HCT116 (cell line): ENCODE measurements around the gene EPHB4. TPM values are rescaled to one million over a fixed set of nuclear protein-coding genes. Genes with fewer than 3 reads are reported as not detected.

ENCODE experiments used
- ATAC-seq: fragments of 200-7000 bp; cut with Tn5 transposase; 2 replicates; pipeline ENCODE4 v1.9.1; 2020; ENCODE audit warnings: mild to moderate bottlenecking, moderate library complexity
- BruUV-seq: library from RNA; stranded (reverse); fragments of 400-500 nt; replicated peaks from 2 replicates; lab custom pipeline; 2021; lab: Mats Ljungman, UMichigan
- CTCF ChIA-PET: fragments of 300-600 bp; sonication (Branson Sonifier 250); formaldehyde crosslinking; loops from one replicate; lab custom pipeline; 2021; ENCODE audit warnings: antibody characterized with exemption; lab: Charles Lee
- POLR2A ChIA-PET: fragments of 300-600, 350-600 bp; sonication (Branson Sonifier 250); formaldehyde crosslinking; loops from one replicate; lab custom pipeline; 2021; ENCODE audit warnings: antibody characterized with exemption; lab: Charles Lee
- RAD21 ChIA-PET, 2 experiments: fragments of 300-600 bp; sonication (Branson Sonifier 250); formaldehyde crosslinking; loops; one replicate each; lab custom pipeline; 2023; ENCODE audit warnings: low total read pairs in 2 of 2; ENCODE audit not compliant: uncharacterized antibody in 2 of 2, unreplicated experiment in 2 of 2, low non-redundant PET in 1 of 2; lab: Charles Lee
- DNase-seq: peaks from one replicate; pipeline ENCODE4 v3.0.0-alpha.2; 2010; ENCODE audit warnings: low read depth, low spot score
- H2AFZ ChIP-seq: fragments of 200-600 bp; shearing (Covaris generic), sonication (generic); 2 replicates; pipeline ENCODE4 v1.6.1; 2017; ENCODE audit warnings: low read depth, mixed run types, mixed read lengths, antibody characterized with exemption, low read length; ENCODE audit not compliant: poor library complexity, severe bottlenecking
- H3K27ac ChIP-seq: 2 replicates; pipeline ENCODE4 v1.5.1; 2012; ENCODE audit warnings: low read depth, low read length
- H3K27me3 ChIP-seq: fragments of 200-600 bp; sonication (generic); 2 replicates; pipeline ENCODE4 v1.6.1; 2016; ENCODE audit warnings: mixed run types, low read length, mixed read lengths; ENCODE audit not compliant: insufficient read depth
- H3K36me3 ChIP-seq, 2 experiments: fragments of 200-500 bp in 1 of 2; fragments of 200-600 bp in 1 of 2; sonication (Bioruptor generic) in 1 of 2; sonication (generic) in 1 of 2; 2 replicates each; pipeline versions ENCODE4 v1.5.1 to v1.6.1; 2014 to 2016; ENCODE audit warnings: low read length in 2 of 2, inconsistent platforms in 1 of 2, mixed read lengths in 1 of 2, mixed run types in 1 of 2; ENCODE audit not compliant: insufficient read depth in 2 of 2, control insufficient read depth in 1 of 2
- H3K4me1 ChIP-seq, 2 experiments: fragments of 200-600 bp in 1 of 2; sonication (generic) in 1 of 2; 2 replicates each; pipeline versions ENCODE4 v1.5.1 to v1.6.1; 2012 to 2017; ENCODE audit warnings: low read length in 2 of 2, inconsistent platforms in 1 of 2, mild to moderate bottlenecking in 1 of 2, mixed read lengths in 1 of 2, mixed run types in 1 of 2, moderate library complexity in 1 of 2; ENCODE audit not compliant: insufficient read depth in 2 of 2, control insufficient read depth in 1 of 2
- H3K4me2 ChIP-seq: fragments of 200-600 bp; sonication (generic); 2 replicates; pipeline ENCODE4 v1.6.1; 2017; ENCODE audit warnings: mixed run types, low read length, mixed read lengths
- H3K4me3 ChIP-seq, 2 experiments: fragments of 200-600 bp in 1 of 2; sonication (generic) in 1 of 2; replicated peaks in 1 of 2; 2 replicates each; pipeline ENCODE4 v1.5.1; 2011 to 2016; ENCODE audit warnings: low read length in 2 of 2, control low read depth in 1 of 2, low read depth in 1 of 2, mild to moderate bottlenecking in 1 of 2, mixed read lengths in 1 of 2, mixed run types in 1 of 2
- H3K79me2 ChIP-seq: fragments of 200-600 bp; sonication (generic); 2 replicates; pipeline ENCODE4 v1.6.1; 2017; ENCODE audit warnings: mild to moderate bottlenecking, mixed run types, low read length, moderate library complexity, mixed read lengths; ENCODE audit not compliant: insufficient read depth
- H3K9ac ChIP-seq: fragments of 200-600 bp; sonication (generic); 2 replicates; pipeline ENCODE4 v1.6.1; 2016; ENCODE audit warnings: low read length, mixed read lengths
- H3K9me2 ChIP-seq: fragments of 200-600 bp; sonication (generic), shearing (Covaris generic); 2 replicates; pipeline ENCODE4 v1.6.1; 2017; ENCODE audit warnings: mixed run types, mild to moderate bottlenecking, moderate library complexity; ENCODE audit not compliant: insufficient read depth
- H3K9me3 ChIP-seq, 2 experiments: fragments of 200-500 bp in 1 of 2; fragments of 200-600 bp in 1 of 2; sonication (Bioruptor generic) in 1 of 2; sonication (generic) in 1 of 2; 2 replicates each; pipeline ENCODE4 v1.6.1; 2014 to 2017; ENCODE audit warnings: low read length in 2 of 2, mixed read lengths in 2 of 2, inconsistent platforms in 1 of 2, low read depth in 1 of 2, mild to moderate bottlenecking in 1 of 2, mixed run types in 1 of 2, moderate library complexity in 1 of 2; ENCODE audit not compliant: control insufficient read depth in 1 of 2, insufficient read depth in 1 of 2
- H4K20me1 ChIP-seq: fragments of 200-600 bp; sonication (generic), shearing (Covaris generic); 2 replicates; pipeline ENCODE4 v1.6.1; 2017; ENCODE audit warnings: mixed run types, mild to moderate bottlenecking, moderate library complexity; ENCODE audit not compliant: insufficient read depth
- CTCF ChIP-seq, 3 experiments: fragments of 200-600 bp in 1 of 3; sonication (generic) in 1 of 3; IDR thresholded peaks in 2 of 3; conservative IDR thresholded peaks in 1 of 3; 2 replicates each; pipeline ENCODE4 v1.5.1; 2012 to 2017; ENCODE audit warnings: low read depth in 2 of 3, low read length in 2 of 3, antibody characterized with exemption in 1 of 3, borderline replicate concordance in 1 of 3, control low read depth in 1 of 3, mild to moderate bottlenecking in 1 of 3, mixed read lengths in 1 of 3, mixed run types in 1 of 3, moderate library complexity in 1 of 3; ENCODE audit not compliant: insufficient read depth in 1 of 3
- EZH2phosphoT487 ChIP-seq: fragments of 200-600 bp; IDR thresholded peaks from 2 replicates; pipeline ENCODE4 v1.6.1; 2018; ENCODE audit warnings: antibody characterized with exemption, borderline replicate concordance
- FOSL1 ChIP-seq: IDR thresholded peaks from 2 replicates; pipeline ENCODE4 v1.6.1; 2012; ENCODE audit warnings: low read depth
- POLR2A ChIP-seq: IDR thresholded peaks from 2 replicates; pipeline ENCODE4 v1.7.0; 2011; ENCODE audit warnings: borderline replicate concordance; ENCODE audit not compliant: insufficient read depth, insufficient read length; ENCODE audit errors: extremely low read depth
- REST ChIP-seq: IDR thresholded peaks from 2 replicates; pipeline ENCODE4 v1.6.1; 2012; ENCODE audit warnings: low read depth
- YY1 ChIP-seq: IDR thresholded peaks from 2 replicates; pipeline ENCODE4 v1.6.1; 2011; ENCODE audit warnings: low read length, low read depth, moderate library complexity, mild to moderate bottlenecking; ENCODE audit not compliant: insufficient replicate concordance; ENCODE audit errors: extremely low read depth
- ZBTB33 ChIP-seq: IDR thresholded peaks from 2 replicates; pipeline ENCODE4 v1.6.1; 2011; ENCODE audit warnings: mild to moderate bottlenecking, low read length, moderate library complexity; ENCODE audit not compliant: insufficient replicate concordance; ENCODE audit errors: extremely low read depth
- ZFX ChIP-seq: fragments of 450-650 bp; IDR thresholded peaks from 2 replicates; pipeline ENCODE4 v1.6.1; 2017
- intact Hi-C: fragments of 100-400 bp; cut with micrococcal nuclease; formaldehyde crosslinking; loops from 2 replicates; pipeline ENCODE4 v1.10.0; 2022
- total RNA-seq: library from RNA; stranded (reverse); gene quantifications from one replicate; pipeline ENCODE4 v1.2.1, GENCODE V29; 2021; ENCODE audit not compliant: unreplicated experiment

EPHB4 gene
- total RNA-seq, 1 experiment from 2014 or later: 61.1 TPM

GRCh38 chr7:100866729-100867039 lies 39.4 kb upstream of the EPHB4 start:
- CTCF ChIA-PET: no interaction called here
- no peaks in the 10 kb centered on the region for H3K9me2 ChIP-seq
- POLR2A ChIA-PET: interaction anchor here (0.7 to 1.1 kb wide), 3 partner anchors 8 to 23 kb away, joined by 4 to 5 read pairs (median 5); partner anchors contain the start of genes SLC12A9, SRRT and UFSP1
- RAD21 ChIA-PET: no interaction called here
- intact Hi-C loops: no loop called here
- H3K4me1 ChIP-seq: peaks cover 25 to 39% of the 10 kb centered on the region in 2 experiments
- peaks cover 7 to 12% of the 10 kb centered on the region in 2 experiments; a peak in 2 of 4 replicates for H3K36me3 ChIP-seq
- no peaks in the 10 kb centered on the region for H4K20me1 ChIP-seq
- ATAC-seq (no peak), DNase-seq (no peak)
- H3K4me2 ChIP-seq: peak overlapping the region; percentile 89
- no peak overlapping the region for H2AFZ ChIP-seq
- peaks cover 41% of the 10 kb centered on the region for H3K79me2 ChIP-seq
- peak overlapping the region; percentile 90 to 95 for H3K4me3 ChIP-seq
- peak overlapping the region; percentile 99 for H3K9ac ChIP-seq
- TF ChIP-seq ZFX (peak; percentile 4; the same call in 1 of the 2 replicates), EZH2phosphoT487 (no peak), POLR2A (peak; percentile 7)
- H3K27ac ChIP-seq: peak overlapping the region; percentile 100
- H3K9me3 ChIP-seq: no peaks in the 10 kb centered on the region
- H3K27me3 ChIP-seq: no peaks in the 10 kb centered on the region
- BruUV-seq: TSS peak; percentile 65

GRCh38 chr7:100865938-100866728 lies 38.8 kb upstream of the EPHB4 start:
- Histone ChIP-seq H3K9me2 (no peaks in the 10 kb centered on the region), H3K27ac (peak overlapping the region; percentile 100), H3K9me3 (no peaks in the 10 kb centered on the region), H3K36me3 (peaks cover 2 to 7% of the 10 kb centered on the region in 2 experiments; a peak in 2 of 4 replicates), H3K27me3 (no peaks in the 10 kb centered on the region), H3K4me1 (peaks cover 25 to 39% of the 10 kb centered on the region in 2 experiments), H3K4me2 (peak overlapping the region; percentile 89), H3K79me2 (peaks cover 35% of the 10 kb centered on the region), H3K4me3 (peak overlapping the region; percentile 90 to 95), H4K20me1 (no peaks in the 10 kb centered on the region), H3K9ac (peak overlapping the region; percentile 99), H2AFZ (no peak overlapping the region)
- CTCF ChIA-PET: no interaction called here
- no TSS peak for BruUV-seq
- peak; percentile 55 for DNase-seq
- POLR2A ChIA-PET: interaction anchor here (1.0 to 1.1 kb wide), 2 partner anchors 14 to 24 kb away, joined by 5 read pairs; partner anchors contain the start of genes SLC12A9 and UFSP1
- intact Hi-C loops: no loop called here
- peak; percentile 75 for ATAC-seq
- RAD21 ChIA-PET: no interaction called here
- TF ChIP-seq POLR2A (peak; percentile 25), ZBTB33 (peak; percentile 13), REST (no peak), CTCF (IDR thresholded peaks at IDR 0.05 in 2 of 3, conservative IDR thresholded peaks at IDR 0.05 in 1 of 3; ENCODE audit: borderline replicate concordance in 1 of 3, insufficient read depth in 1 of 3, low read depth in 2 of 3, low read length in 2 of 3) (0 out of 6 replicates have a peak, but pooled peaks of 1 of the 3 experiments have one; percentile 2), FOSL1 (no peak), YY1 (peak; percentile 57)
